ENCODE data around the gene ULBP1. TPM values are rescaled to one million over a fixed set of nuclear protein-coding genes. Genes with fewer than 3 reads are reported as not detected.

Gene ULBP1
- total RNA-seq, 1 donor from 2014 or later: 9.3 TPM

GRCh38 chr6:150004101-150004782 is 40.5 kb downstream of the ULBP1 start:
- TF ChIP-seq CTCF (IDR thresholded peaks at IDR 0.05; ENCODE audit: partially characterized antibody, unreplicated experiment): no peak
- Mint-ChIP-seq H3K27me3 (ENCODE audit: unreplicated experiment) (peaks cover 21% of the 10 kb centered on the region), H3K4me3 (ENCODE audit: unreplicated experiment) (peak overlapping the region; percentile 95), H3K4me1 (ENCODE audit: low read depth, unreplicated experiment) (no peaks in the 10 kb centered on the region), H3K36me3 (ENCODE audit: unreplicated experiment) (no peaks in the 10 kb centered on the region), H3K9me3 (ENCODE audit: unreplicated experiment) (peaks cover 5% of the 10 kb centered on the region), H3K27ac (ENCODE audit: unreplicated experiment) (no peak overlapping the region)
- no peak for DNase-seq

DNA sequence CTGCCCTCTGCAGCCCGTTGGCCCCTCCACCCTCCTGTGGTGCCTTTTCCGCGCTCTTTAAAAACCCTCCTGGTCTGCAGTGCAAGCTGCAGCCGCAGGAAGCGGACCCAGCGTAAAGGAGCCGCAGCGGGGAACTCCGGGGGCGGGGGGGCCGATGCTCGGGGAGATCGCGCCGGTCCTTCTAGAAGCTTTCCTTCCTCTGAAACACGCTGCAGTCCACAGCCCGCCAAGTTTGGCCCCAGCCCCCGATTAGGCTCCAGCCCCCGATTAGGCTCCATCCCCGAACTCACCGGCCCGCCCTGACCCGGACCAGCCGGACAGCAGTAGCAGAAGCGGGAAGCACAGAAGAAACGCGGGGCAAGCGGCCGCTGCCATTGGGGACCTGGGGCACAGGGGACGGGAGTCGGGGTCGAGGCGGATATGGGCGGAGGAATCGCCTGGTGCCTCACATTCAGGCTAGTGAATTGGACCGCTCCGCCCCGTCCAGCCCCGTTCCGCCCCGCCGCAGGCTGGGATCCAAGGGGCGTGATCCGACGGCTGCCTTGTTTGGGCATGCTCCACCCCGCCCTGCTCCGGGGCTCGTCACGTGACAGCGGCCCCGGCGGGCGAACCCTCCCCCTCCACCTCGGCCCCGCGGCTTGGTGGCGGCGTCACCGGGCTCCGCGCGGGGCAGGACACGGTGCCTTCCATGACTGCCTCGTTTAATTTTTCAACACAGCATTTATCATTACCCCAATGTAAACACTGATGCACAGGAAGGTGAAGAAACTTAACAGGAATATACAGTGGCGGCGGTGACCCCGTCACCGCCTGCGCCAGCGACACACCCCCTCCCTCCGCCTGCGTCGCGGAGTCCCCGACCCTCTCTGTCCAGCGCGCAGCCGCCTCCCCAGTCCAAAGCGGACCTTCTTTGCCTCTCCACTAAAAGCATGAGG is 41.3 kb downstream of the ULBP1 start:
- Mint-ChIP-seq H3K36me3 (ENCODE audit: unreplicated experiment) (no peaks in the 10 kb centered on the region), H3K27ac (ENCODE audit: unreplicated experiment) (no peak overlapping the region), H3K4me1 (ENCODE audit: low read depth, unreplicated experiment) (no peaks in the 10 kb centered on the region), H3K9me3 (ENCODE audit: unreplicated experiment) (peaks cover 5% of the 10 kb centered on the region), H3K27me3 (ENCODE audit: unreplicated experiment) (peaks cover 26% of the 10 kb centered on the region), H3K4me3 (ENCODE audit: unreplicated experiment) (peak overlapping the region; percentile 95)
- peak; percentile 10 for TF ChIP-seq CTCF (IDR thresholded peaks at IDR 0.05; ENCODE audit: partially characterized antibody, unreplicated experiment)
- DNase-seq: peak; percentile 94

GRCh38 chr6:150005761-150006651 is 42.3 kb downstream of the ULBP1 start:
- no peaks in the 10 kb centered on the region for H3K4me1 Mint-ChIP-seq (ENCODE audit: low read depth, unreplicated experiment)
- H3K27me3 Mint-ChIP-seq (ENCODE audit: unreplicated experiment): peaks cover 22% of the 10 kb centered on the region
- TF ChIP-seq CTCF (IDR thresholded peaks at IDR 0.05; ENCODE audit: partially characterized antibody, unreplicated experiment): no peak
- H3K4me3 Mint-ChIP-seq (ENCODE audit: unreplicated experiment): peak overlapping the region; percentile 95
- no peak for DNase-seq
- no peak overlapping the region for H3K27ac Mint-ChIP-seq (ENCODE audit: unreplicated experiment)
- H3K9me3 Mint-ChIP-seq (ENCODE audit: unreplicated experiment): peaks cover 5% of the 10 kb centered on the region
- no peaks in the 10 kb centered on the region for H3K36me3 Mint-ChIP-seq (ENCODE audit: unreplicated experiment)

- no peaks in the 10 kb centered on the region for H3K36me3 Mint-ChIP-seq (ENCODE audit: unreplicated experiment)
- peaks cover 5% of the 10 kb centered on the region for H3K9me3 Mint-ChIP-seq (ENCODE audit: unreplicated experiment)
- H3K4me1 Mint-ChIP-seq (ENCODE audit: low read depth, unreplicated experiment): no peaks in the 10 kb centered on the region
- H3K27me3 Mint-ChIP-seq (ENCODE audit: unreplicated experiment): peaks cover 23% of the 10 kb centered on the region
- peak overlapping the region; percentile 57 for H3K4me3 Mint-ChIP-seq (ENCODE audit: unreplicated experiment)
- peak; percentile 66 for TF ChIP-seq CTCF (IDR thresholded peaks at IDR 0.05; ENCODE audit: partially characterized antibody, unreplicated experiment)
- no peak overlapping the region for H3K27ac Mint-ChIP-seq (ENCODE audit: unreplicated experiment)
- no peak for DNase-seq
These were observed 43.3 kb downstream of the ULBP1 start for GRCh38 chr6:150006961-150007464.
